Endodermal cell (in vitro differentiated cells): ENCODE results near the gene RAPGEF2. TPM values are rescaled to one million over a fixed set of nuclear protein-coding genes. Genes with fewer than 3 reads are reported as not detected.

Experiments
- DNase-seq: peaks from one replicate; pipeline ENCODE4 v3.0.0-alpha.2; 2017
- H3K27ac ChIP-seq: 2 replicates; pipeline ENCODE4 v1.5.1; 2013; ENCODE audit warnings: mild to moderate bottlenecking, low read depth, low read length, moderate library complexity
- H3K27me3 ChIP-seq: 2 replicates; pipeline ENCODE4 v1.6.1; 2013; ENCODE audit warnings: mild to moderate bottlenecking, low read length, moderate library complexity; ENCODE audit not compliant: insufficient read depth, control insufficient read depth, poor library complexity, severe bottlenecking
- H3K36me3 ChIP-seq: 2 replicates; pipeline ENCODE4 v1.7.0; 2013; ENCODE audit warnings: mild to moderate bottlenecking, low read length, moderate library complexity; ENCODE audit not compliant: control insufficient read depth, insufficient read depth
- H3K4me1 ChIP-seq: one replicate; pipeline ENCODE4 v1.7.0; 2013; ENCODE audit warnings: low read length; ENCODE audit not compliant: control insufficient read depth, insufficient read depth
- H3K4me3 ChIP-seq: 2 replicates; pipeline ENCODE4 v1.5.1; 2013; ENCODE audit warnings: mild to moderate bottlenecking, low read length, moderate library complexity
- H3K9ac ChIP-seq: 2 replicates; pipeline ENCODE4 v1.6.1; 2013; ENCODE audit warnings: mild to moderate bottlenecking, low read length, moderate library complexity; ENCODE audit not compliant: poor library complexity, severe bottlenecking; ENCODE audit errors: extremely low read depth
- H3K9me3 ChIP-seq: 2 replicates; pipeline ENCODE4 v1.6.1; 2013; ENCODE audit warnings: mild to moderate bottlenecking, low read length, moderate library complexity; ENCODE audit not compliant: control insufficient read depth
- H3K27ac Mint-ChIP-seq: 2 replicates; pipeline ENCODE4 v1.8.0; 2020; ENCODE audit warnings: mixed read lengths
- H3K27me3 Mint-ChIP-seq: 2 replicates; pipeline ENCODE4 v1.8.0; 2021; ENCODE audit warnings: mild to moderate bottlenecking, mixed read lengths; ENCODE audit not compliant: insufficient read depth
- H3K36me3 Mint-ChIP-seq: 2 replicates; pipeline ENCODE4 v1.8.0; 2020; ENCODE audit warnings: low read depth, mixed read lengths
- H3K4me1 Mint-ChIP-seq: 2 replicates; pipeline ENCODE4 v1.8.0; 2020; ENCODE audit warnings: mixed read lengths
- H3K4me3 Mint-ChIP-seq: 2 replicates; pipeline ENCODE4 v1.8.0; 2020; ENCODE audit warnings: mild to moderate bottlenecking, moderate library complexity, mixed read lengths
- H3K9me3 Mint-ChIP-seq: 2 replicates; pipeline ENCODE4 v1.8.0; 2020; ENCODE audit warnings: mild to moderate bottlenecking, mixed read lengths
- CTCF ChIP-seq: fragments of 200-600 bp; sonication (generic); conservative IDR thresholded peaks from 2 replicates; pipeline ENCODE4 v1.5.0; 2021; ENCODE audit warnings: antibody characterized with exemption, mild to moderate bottlenecking
- WGBS, 2 experiments: methylation state at CpG; one replicate each; pipeline versions ENCODE4 v1.1.5 to v1.1.7; 2013; ENCODE audit warnings: missing lambda C conversion rate in 2 of 2, mixed read lengths in 1 of 2; ENCODE audit not compliant: insufficient coverage in 1 of 2, insufficient read length in 1 of 2; 5-methylcytosine and 5-hydroxymethylcytosine counted together
- total RNA-seq, 2 donors: library from RNA; stranded (reverse); fragmentation: NEBNext Ultra II Directional in 1 of 2; extraction: Animal tissue kit (Norgen Biotek cat#: 25700) in 1 of 2; gene quantifications; 2 replicates in 1 of 2; 3 replicates in 1 of 2; pipeline ENCODE4 v1.2.1, GENCODE V29; 2021

Gene RAPGEF2
- total RNA-seq, 2 donors from 2014 or later = 63.4 to 78.2 TPM

GRCh38 chr4:159212675-159213293 is 109.9 kb downstream of the RAPGEF2 start:
- H3K36me3 Mint-ChIP-seq = peaks cover 19% of the 10 kb centered on the region
- H3K9me3 ChIP-seq = no peaks in the 10 kb centered on the region
- no peaks in the 10 kb centered on the region for H3K9me3 Mint-ChIP-seq
- H3K36me3 ChIP-seq = peaks cover 18% of the 10 kb centered on the region
- H3K4me1 ChIP-seq = peaks cover 3% of the 10 kb centered on the region
- no peak overlapping the region for H3K4me3 ChIP-seq
- no peak for DNase-seq
- H3K4me3 Mint-ChIP-seq = no peak overlapping the region
- no peaks in the 10 kb centered on the region for H3K27me3 Mint-ChIP-seq
- peaks cover 15% of the 10 kb centered on the region for H3K4me1 Mint-ChIP-seq
- WGBS, 2 experiments = 92% methylated on average over 4 to 6 of the region's 7 CpGs
- H3K27me3 ChIP-seq = no peaks in the 10 kb centered on the region
- H3K27ac Mint-ChIP-seq = no peak overlapping the region
- no peak for TF ChIP-seq CTCF
- H3K9ac ChIP-seq = no peak overlapping the region
- H3K27ac ChIP-seq = no peak overlapping the region

- no peak for TF ChIP-seq CTCF
Observed at GRCh38 chr4:159216834-159217233, 114.0 kb downstream of the RAPGEF2 start.

GRCh38 chr4:159219862-159220261 is 117.0 kb downstream of the RAPGEF2 start:
- Histone ChIP-seq H3K27ac (no peak overlapping the region), H3K9me3 (peaks cover 4% of the 10 kb centered on the region), H3K9ac (no peak overlapping the region), H3K4me3 (no peak overlapping the region), H3K4me1 (no peaks in the 10 kb centered on the region), H3K36me3 (peaks cover 3% of the 10 kb centered on the region), H3K27me3 (no peaks in the 10 kb centered on the region)
- H3K4me1 Mint-ChIP-seq = peaks cover 25% of the 10 kb centered on the region
- no peak for DNase-seq
- H3K9me3 Mint-ChIP-seq = no peaks in the 10 kb centered on the region
- H3K36me3 Mint-ChIP-seq = peaks cover 2% of the 10 kb centered on the region
- 100% methylated on average over 1 of the region's 1 CpG; no CpG with 5 or more reads in 1 of the 2 experiments for WGBS, 2 experiments
- no peak for TF ChIP-seq CTCF
- no peak overlapping the region for H3K27ac Mint-ChIP-seq
- H3K4me3 Mint-ChIP-seq = no peak overlapping the region
- H3K27me3 Mint-ChIP-seq = no peaks in the 10 kb centered on the region

More at GRCh38 chr4:159216834-159217233, 114.0 kb downstream of the RAPGEF2 start:
- Mint-ChIP-seq H3K36me3 (peaks cover 8% of the 10 kb centered on the region), H3K9me3 (no peaks in the 10 kb centered on the region), H3K4me3 (no peak overlapping the region), H3K27me3 (no peaks in the 10 kb centered on the region), H3K27ac (no peak overlapping the region), H3K4me1 (peaks cover 15% of the 10 kb centered on the region)
- H3K9ac ChIP-seq = no peak overlapping the region
- no peaks in the 10 kb centered on the region for H3K27me3 ChIP-seq
- 91 to 95% methylated on average over 5 of the region's 5 CpGs for whole genome bisulfite sequencing, 2 experiments
- no peak overlapping the region for H3K27ac ChIP-seq
- no peak overlapping the region for H3K4me3 ChIP-seq
- no peak for DNase-seq
- peaks cover 4% of the 10 kb centered on the region for H3K9me3 ChIP-seq
- H3K36me3 ChIP-seq = peaks cover 9% of the 10 kb centered on the region
- no peaks in the 10 kb centered on the region for H3K4me1 ChIP-seq
